Colonic mucosa (tissue), 4 donors: ENCODE measurements around the gene DNAI2. TPM values are rescaled to one million over a fixed set of nuclear protein-coding genes. Genes with fewer than 3 reads are reported as not detected.

Source experiments
- DNase-seq: peaks from one replicate; pipeline ENCODE4 v3.0.0-alpha.2; 2020
- H3K27ac ChIP-seq: fragments of 200-600 bp; one replicate; pipeline ENCODE4 v1.8.0; 2021
- H3K27me3 ChIP-seq: fragments of 200-600 bp; one replicate; pipeline ENCODE4 v1.8.0; 2021
- H3K36me3 ChIP-seq: fragments of 200-600 bp; one replicate; pipeline ENCODE4 v1.8.0; 2021
- H3K4me1 ChIP-seq: fragments of 200-600 bp; one replicate; pipeline ENCODE4 v1.8.0; 2021; ENCODE audit warnings: mild to moderate bottlenecking
- H3K4me3 ChIP-seq: fragments of 200-600 bp; one replicate; pipeline ENCODE4 v1.8.0; 2021
- H3K9ac ChIP-seq, 2 donors: one replicate each; pipeline ENCODE4 v1.7.0; 2013; ENCODE audit warnings: control low read depth in 2 of 2, low read depth in 2 of 2, low read length in 2 of 2
- H3K9me3 ChIP-seq: fragments of 200-600 bp; one replicate; pipeline ENCODE4 v1.8.0; 2021
- CTCF ChIP-seq: fragments of 200-600 bp; IDR thresholded peaks from one replicate; pipeline ENCODE4 v1.8.0; 2022; ENCODE audit warnings: antibody characterized with exemption, mild to moderate bottlenecking
- intact Hi-C: fragments of 100-400 bp; cut with DNase I; formaldehyde crosslinking; loops from one replicate; pipeline ENCODE4 v1.14.1; 2022
- total RNA-seq, 2 donors: library from RNA; stranded (reverse); fragmentation: NEBNext Ultra II Directional in 1 of 2; extraction: Animal tissue kit (Norgen Biotek cat#: 25700) in 1 of 2; gene quantifications; one replicate each; pipeline ENCODE4 v1.2.1, GENCODE V29; 2021
- donor health status: healthy.
- donor health status: DM: no; HTN: no; CAD: no.
- donor health status: DM: no; HTN: no; CAD: no.

DNAI2 gene
- total RNA-seq, 2 donors from 2014 or later, result not detected

GRCh38 chr17:74245871-74246270 lies 28.2 kb upstream of the DNAI2 start:
- Histone ChIP-seq H3K4me3 (no peak overlapping the region), H3K27ac (no peak overlapping the region), H3K36me3 (no peaks in the 10 kb centered on the region), H3K9me3 (no peaks in the 10 kb centered on the region), H3K27me3 (no peaks in the 10 kb centered on the region), H3K4me1 (no peaks in the 10 kb centered on the region), H3K9ac (no peak overlapping the region)
- no peak for TF ChIP-seq CTCF
- intact Hi-C loops, result no loop called here
- DNase-seq, result no peak

GRCh38 chr17:74249590-74250270 lies 24.3 kb upstream of the DNAI2 start:
- H3K27ac ChIP-seq, result no peak overlapping the region
- no peak overlapping the region for H3K4me3 ChIP-seq
- no peaks in the 10 kb centered on the region for H3K27me3 ChIP-seq
- no peak overlapping the region for H3K9ac ChIP-seq
- intact Hi-C loops, result no loop called here
- H3K9me3 ChIP-seq, result no peaks in the 10 kb centered on the region
- no peak for DNase-seq
- no peaks in the 10 kb centered on the region for H3K4me1 ChIP-seq
- no peak for TF ChIP-seq CTCF
- no peaks in the 10 kb centered on the region for H3K36me3 ChIP-seq

GRCh38 chr17:74250324-74250995 lies 23.6 kb upstream of the DNAI2 start:
- Histone ChIP-seq H3K27ac (no peak overlapping the region), H3K9ac (no peak overlapping the region), H3K9me3 (no peaks in the 10 kb centered on the region), H3K4me3 (no peak overlapping the region), H3K4me1 (no peaks in the 10 kb centered on the region), H3K36me3 (no peaks in the 10 kb centered on the region), H3K27me3 (no peaks in the 10 kb centered on the region)
- TF ChIP-seq CTCF, result no peak
- no peak for DNase-seq
- intact Hi-C loops, result no loop called here

- no peak overlapping the region for H3K9ac ChIP-seq
- H3K27me3 ChIP-seq, result no peaks in the 10 kb centered on the region
- intact Hi-C loops, result no loop called here
- no peaks in the 10 kb centered on the region for H3K4me1 ChIP-seq
- H3K36me3 ChIP-seq, result no peaks in the 10 kb centered on the region
- H3K9me3 ChIP-seq, result no peaks in the 10 kb centered on the region
- no peak overlapping the region for H3K27ac ChIP-seq
- no peak for TF ChIP-seq CTCF
- H3K4me3 ChIP-seq, result no peak overlapping the region
- DNase-seq, result no peak
These were observed 23.0 kb upstream of the DNAI2 start for GRCh38 chr17:74251051-74251450.

- no peak for DNase-seq
- intact Hi-C loops, result no loop called here
- Histone ChIP-seq H3K27me3 (no peaks in the 10 kb centered on the region), H3K4me1 (no peaks in the 10 kb centered on the region), H3K36me3 (no peaks in the 10 kb centered on the region), H3K4me3 (no peak overlapping the region), H3K9me3 (no peaks in the 10 kb centered on the region), H3K9ac (no peak overlapping the region), H3K27ac (no peak overlapping the region)
- no peak for TF ChIP-seq CTCF
These were observed 22.5 kb upstream of the DNAI2 start for GRCh38 chr17:74251569-74251968.
